Limb (tissue), 2 donors: ENCODE measurements around the gene DGAT2L6.
"Not testable (repeated sequence)": the region's sequence is repeated elsewhere in the genome, so short reads cannot be mapped to it uniquely, and the experiment has no call there.

ENCODE experiments used
- DNase-seq, 2 donors: peaks; one replicate each; pipeline ENCODE4 v3.0.0-alpha.2; 2016; ENCODE audit errors: extremely low spot score in 2 of 2

The DGAT2L6 gene

DNA sequence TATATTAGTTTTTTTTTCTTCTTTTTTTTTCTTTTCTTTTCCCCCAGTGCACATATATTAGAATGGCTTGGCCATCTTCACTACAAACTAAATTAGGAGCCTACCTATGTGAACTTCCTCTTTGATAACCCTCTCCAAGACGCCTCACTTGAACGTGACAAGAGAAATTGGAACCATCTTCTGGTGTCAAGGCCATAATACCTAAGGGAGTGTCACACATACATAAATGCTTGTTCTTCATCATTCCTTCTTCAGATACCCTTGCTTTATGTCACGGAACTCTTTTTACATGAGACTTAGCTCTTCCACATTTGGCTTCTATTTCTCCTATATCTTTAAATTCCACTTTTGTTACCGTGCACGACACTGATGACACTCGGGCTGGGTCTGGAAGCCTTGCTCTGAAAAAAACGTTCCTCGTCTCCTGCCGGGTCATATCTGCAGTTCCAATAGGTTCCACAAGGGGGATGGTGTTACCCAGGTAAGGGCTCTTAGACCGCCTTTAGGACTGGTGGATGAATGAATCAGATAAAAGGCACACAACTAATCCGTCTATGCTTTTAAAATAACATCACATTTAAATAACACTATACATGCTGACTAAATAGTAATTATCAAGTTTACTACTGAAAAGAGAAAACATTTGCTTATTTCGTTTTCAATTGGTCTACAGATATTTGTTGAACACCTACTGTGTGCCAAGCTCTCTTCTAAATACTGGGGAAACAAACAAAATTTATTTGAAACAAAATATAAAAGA, 19.9 kb downstream of the DGAT2L6 start:
- DNase-seq, result peak in 1 of 2 donors; percentile 1

DNA sequence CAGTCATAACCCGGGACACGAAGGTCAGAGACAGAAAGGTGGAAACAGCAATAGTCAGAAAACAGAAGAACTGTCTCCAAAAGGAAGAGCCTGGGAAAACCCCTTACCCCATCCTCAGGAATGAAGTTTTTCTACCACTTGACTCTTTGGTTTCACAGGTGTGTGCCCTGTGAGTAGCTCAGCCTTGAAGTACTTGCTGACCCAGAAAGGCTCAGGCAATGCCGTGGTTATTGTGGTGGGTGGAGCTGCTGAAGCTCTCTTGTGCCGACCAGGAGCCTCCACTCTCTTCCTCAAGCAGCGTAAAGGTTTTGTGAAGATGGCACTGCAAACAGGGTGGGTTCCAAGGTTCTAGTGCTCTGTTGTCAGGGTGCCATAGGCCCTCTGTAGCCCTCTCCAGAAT, 24.4 kb downstream of the DGAT2L6 start:
- no peak for DNase-seq

DNA sequence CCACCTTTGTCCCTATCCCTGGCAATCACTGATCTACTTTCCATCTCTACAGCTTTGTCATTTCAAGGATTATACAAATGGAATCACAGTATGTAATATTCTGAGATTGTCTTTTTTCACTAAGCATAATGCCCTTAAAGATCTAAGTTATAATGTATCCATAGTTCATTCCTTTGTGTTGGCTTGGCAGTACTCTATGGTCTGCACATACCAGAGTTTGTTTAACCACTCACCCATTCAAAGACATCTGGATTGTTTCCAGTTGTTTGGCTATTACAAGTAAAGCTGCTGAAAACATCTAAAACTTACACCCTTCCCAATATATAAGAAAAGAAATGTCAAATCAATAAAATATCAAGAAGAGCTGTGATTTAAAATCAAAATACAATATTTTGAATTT, 31.2 kb downstream of the DGAT2L6 start:
- no peak for DNase-seq

GRCh38 chrX:70209570-70209969, 32.3 kb downstream of the DGAT2L6 start:
- not testable (repeated sequence) for DNase-seq

- no peak for DNase-seq
Measured at GRCh38 chrX:70219938-70220764, 42.9 kb downstream of the DGAT2L6 start.

DNA sequence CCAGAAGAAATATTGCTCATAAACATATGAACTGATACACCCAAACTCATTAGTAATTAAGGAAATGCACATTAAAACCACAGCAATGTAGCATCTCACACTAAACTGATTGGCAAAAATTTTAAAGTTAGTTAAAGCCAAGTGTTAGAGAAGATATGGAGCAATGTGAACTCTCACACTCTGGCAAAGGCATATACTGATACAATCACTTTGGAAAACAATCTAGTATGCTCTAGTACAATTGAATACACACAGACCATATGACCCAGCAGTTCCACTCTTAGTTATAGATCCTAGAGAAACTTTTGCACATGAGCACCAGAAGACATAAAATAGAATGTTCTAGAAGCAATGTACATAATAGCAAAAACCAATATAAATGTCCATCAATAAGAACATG, 48.8 kb downstream of the DGAT2L6 start:
- DNase-seq, result no peak

DNA sequence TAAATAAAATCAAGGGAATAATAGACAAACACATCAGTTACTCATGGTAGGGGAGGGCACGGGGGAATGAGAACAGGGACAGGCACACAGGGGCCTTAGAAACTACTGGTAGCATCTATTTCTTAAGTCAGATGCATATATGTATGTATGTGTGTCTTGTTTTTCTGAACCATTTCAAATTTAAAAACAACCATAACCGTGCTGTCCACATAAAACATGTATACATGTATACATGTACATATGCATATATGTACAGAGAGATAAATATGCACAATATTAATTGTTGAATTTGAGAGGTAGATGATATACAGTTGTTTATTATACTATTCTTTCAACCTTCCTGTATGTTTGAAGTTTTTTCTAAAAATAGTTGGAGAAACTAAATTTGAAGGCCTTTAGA, 49.4 kb downstream of the DGAT2L6 start:
- DNase-seq, result no peak

DNA sequence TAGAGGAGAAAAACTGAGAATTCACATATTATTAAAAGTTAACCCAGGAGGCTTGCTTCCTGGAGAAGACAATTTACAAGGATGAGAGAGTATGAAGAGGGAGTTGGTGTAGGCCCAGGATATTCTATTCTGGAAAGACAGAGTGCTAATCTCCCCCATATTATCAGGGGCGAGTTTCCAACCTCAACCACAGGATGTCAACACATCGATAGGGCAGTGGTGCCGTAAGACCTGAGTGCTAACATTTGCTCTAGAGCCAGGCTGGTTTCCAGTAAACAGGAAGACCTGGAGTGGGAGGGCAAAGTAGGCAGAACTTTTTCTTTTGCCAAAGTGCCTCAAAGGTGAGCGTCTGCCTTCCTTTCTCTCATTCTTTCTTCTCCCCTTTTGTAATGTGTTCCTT, 54.4 kb downstream of the DGAT2L6 start:
- no peak for DNase-seq

- DNase-seq, result no peak
Measured at GRCh38 chrX:70234355-70234754, 57.1 kb downstream of the DGAT2L6 start, which contains the start of gene AWAT1. Gene AWAT1, plus strand, starts transcription at chrX:70234655. Its CDS starts 41 bp downstream, at chrX:70234696.

DNA sequence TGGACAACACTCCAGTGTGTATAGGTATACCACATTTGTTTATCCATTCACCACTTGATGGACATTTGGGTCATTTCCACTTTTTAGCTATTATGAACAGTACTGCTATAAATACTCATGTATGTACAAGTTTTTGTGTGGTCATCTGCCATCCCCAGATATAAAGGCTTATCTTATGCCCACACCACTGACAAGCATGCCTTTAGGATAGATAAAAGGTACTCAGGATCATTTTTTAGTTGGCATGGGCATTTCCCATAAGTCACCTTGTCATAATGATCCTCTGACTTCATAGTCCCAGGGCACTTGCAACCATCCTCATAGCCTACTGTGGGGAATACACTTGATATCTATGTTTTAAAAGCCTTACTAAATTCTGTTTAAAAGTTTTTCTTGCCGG, 63.5 kb downstream of the DGAT2L6 start:
- DNase-seq, result no peak

GRCh38 chrX:70241501-70241900, 64.2 kb downstream of the DGAT2L6 start:
- no peak for DNase-seq

DNA sequence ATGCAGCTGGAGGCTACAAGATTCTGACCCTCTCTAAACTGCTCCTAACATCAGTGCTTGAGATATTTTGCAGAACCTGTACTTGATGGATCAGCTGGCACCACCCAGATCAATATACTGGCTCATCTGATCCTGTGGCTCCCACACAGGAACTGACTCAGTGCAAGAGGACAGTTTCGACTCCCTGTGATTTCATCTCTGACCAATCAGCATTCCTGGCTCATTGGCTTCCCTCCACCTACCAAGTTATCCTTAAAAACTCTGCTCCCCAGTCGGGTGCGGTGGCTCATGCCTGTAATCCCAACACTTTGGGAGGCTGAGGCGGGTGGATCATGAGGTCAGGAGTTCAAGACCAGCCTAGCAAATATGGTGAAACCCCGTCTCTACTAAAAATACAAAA, 66.3 kb downstream of the DGAT2L6 start:
- not testable (repeated sequence) for DNase-seq

GRCh38 chrX:70244881-70245280, 67.6 kb downstream of the DGAT2L6 start:
- no peak for DNase-seq

DNA sequence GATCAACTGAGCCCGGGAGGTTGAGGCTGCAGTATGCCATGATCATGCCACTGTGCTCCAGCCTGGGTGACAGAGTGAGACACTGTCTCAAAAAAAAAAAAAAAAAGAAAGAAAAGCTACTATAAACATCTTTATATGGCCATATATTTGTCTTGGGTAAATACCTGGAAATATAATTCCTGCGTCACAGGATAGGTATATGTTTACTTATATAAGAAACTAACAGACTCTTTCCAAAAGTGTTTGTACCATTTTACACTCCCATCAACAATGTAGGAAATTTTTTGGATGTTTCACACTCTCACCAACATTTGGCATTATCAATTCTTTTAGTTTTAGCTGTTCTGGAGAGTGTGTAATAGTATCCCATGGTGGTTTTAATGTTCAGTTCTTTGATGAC, 70.0 kb downstream of the DGAT2L6 start:
- no peak for DNase-seq

GRCh38 chrX:70252491-70252890, 75.2 kb downstream of the DGAT2L6 start:
- no peak for DNase-seq

DNA sequence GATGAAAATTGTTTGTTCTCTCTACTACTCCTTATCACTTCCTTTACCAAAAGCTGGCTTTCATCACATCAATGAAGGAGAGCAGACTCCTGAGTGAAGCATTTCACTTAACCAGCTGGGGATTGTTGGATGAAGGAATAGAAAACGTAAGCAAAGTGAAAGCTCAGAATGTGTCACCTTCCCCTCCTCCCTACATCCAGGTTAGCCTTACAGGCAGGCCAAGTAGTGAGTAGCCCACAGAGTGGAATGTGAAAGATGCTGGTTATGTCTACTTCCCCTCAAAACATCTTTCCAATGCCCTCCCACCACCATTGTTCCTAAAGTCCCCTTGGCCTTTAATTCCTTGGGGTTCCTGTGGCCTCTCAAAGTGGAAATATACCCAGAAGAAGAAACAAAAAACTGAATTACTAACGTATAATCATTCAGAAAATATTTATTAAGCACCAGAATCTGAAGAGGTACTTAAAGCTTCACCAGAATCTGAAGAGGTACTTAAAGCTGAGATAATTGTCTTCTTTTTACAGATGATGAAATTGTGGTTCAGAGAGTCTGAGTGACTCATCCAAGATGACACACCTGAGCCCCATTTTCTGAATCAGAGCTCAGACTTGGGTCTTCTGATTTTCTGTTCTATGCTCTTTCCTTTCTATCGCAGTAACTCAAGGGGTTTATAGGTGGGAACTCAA, 76.2 kb downstream of the DGAT2L6 start:
- no peak for DNase-seq

- DNase-seq, result no peak
Measured at GRCh38 chrX:70254063-70254400, 76.7 kb downstream of the DGAT2L6 start.

GRCh38 chrX:70254909-70255308, 77.6 kb downstream of the DGAT2L6 start:
- DNase-seq, result no peak
